Inflammatory macrophage treated with lipopolysaccharide for 4 hours (primary cell): ENCODE results near the gene CCNYL1.
"Not testable (repeated sequence)": the region's sequence is repeated elsewhere in the genome, so short reads cannot be mapped to it uniquely, and the experiment has no call there.

Source experiments
- DNase-seq: peaks from one replicate; pipeline ENCODE4 v3.0.0-alpha.2; 2020

CCNYL1 gene

GRCh38 chr2:207710814-207711740 lies at the start of gene CCNYL1:
TSS of gene CCNYL1 (plus strand) at chr2:207711640. CDS start at chr2:207711897, 257 bp downstream.
- DNase-seq = peak; percentile 100

GRCh38 chr2:207662203-207662602 lies 49.2 kb upstream of the CCNYL1 start:
- DNase-seq = peak; percentile 97

DNA sequence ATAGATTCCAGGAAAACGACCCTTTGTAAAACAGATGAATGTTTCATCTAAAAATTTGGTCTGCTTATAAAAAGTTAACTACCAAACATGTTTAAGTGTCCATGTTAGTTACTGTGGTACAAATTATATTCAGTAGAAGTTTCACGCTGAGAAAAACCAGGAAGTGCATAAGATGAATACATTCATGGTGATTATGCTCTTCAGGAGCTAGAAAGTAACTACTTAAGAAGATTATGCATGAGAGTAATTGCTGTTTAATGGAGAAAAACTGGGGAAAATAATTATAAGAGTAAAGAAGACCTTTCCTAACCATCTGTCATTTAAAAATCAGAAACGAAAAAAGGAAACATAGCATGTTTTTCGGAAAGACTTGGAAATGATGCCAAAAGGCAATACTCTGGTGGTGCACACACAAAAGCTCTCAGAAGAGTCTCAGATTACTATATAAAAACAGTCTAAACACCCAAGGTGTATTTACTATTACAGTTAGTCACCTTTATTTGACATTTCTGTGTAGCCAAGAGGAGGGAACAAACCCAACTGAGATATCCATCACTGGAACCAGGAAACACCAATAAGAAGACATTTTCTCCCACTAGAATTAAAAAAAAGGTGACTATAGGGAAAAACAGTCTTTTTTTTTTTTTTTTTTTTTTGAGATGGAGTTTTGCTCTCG lies 47.4 kb upstream of the CCNYL1 start:
- DNase-seq = peak; percentile 25

- no peak for DNase-seq
Measured at GRCh38 chr2:207670887-207671286, 40.6 kb upstream of the CCNYL1 start.

GRCh38 chr2:207673431-207673830 lies 38.0 kb upstream of the CCNYL1 start:
- DNase-seq = no peak

GRCh38 chr2:207674266-207674774 lies 37.1 kb upstream of the CCNYL1 start:
- DNase-seq = no peak

DNA sequence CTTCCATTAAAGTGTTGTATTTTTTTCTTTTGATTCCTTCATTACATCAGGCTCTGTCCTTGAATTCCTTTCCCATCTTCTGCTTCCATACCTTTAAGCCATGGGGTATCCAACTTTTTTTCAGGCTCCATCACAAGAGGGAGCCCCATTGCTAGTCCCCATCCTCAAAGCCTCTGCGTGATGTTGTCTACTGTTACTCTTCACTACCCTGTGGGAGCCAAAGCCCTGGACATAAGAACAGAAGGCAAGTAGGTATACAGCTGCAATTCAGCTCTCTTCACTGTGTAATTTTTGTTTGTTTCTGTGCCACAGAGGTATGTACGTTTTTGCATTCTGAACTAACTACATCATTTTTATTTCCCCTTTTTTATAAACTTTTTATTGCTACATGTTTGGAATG lies 36.6 kb upstream of the CCNYL1 start:
- DNase-seq = no peak

DNA sequence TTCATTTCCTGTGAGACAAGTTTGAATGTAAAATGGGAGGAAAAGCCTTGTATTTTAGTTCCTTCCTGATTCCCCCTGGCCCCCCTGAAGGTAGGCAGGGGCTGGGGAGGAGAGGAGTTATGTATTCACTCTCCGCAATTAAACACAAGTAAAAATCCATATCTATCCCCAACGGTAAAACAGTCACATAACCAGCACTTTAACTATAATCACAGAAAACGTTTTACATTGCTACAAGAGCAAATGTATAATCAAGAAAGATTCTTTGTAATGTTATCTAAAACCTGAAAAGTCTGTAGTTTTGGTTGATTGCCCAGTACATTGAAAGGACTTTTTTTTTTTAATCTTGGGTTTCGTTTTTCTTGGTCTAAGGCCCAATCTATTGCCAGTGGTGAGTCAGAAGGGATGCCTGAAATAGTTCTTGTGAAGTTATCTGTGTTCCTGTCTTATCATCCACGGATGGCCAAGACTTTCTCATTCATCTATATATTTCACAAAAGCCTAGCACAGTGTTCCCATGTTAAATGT lies 34.5 kb upstream of the CCNYL1 start:
- DNase-seq = peak; percentile 9

DNA sequence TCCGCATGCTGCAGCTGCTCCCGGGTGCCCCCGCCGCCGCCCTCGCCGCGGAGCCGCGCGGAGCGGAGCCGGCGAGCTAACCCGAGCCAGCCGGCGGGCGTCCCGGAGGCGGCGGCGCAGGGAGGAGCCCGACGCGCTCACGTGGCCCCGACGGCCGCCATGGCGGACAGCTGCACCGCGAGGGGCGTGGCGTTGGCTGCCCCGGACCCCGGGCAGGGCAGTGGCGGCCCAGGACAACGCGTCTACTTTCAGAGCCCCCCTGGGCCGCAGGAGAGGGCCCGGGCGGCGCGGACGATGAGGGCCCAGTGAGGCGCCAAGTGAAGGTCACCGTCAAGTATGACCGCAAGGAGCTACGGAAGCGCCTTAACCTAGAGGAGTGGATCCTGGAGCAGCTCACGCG lies 30.0 kb upstream of the CCNYL1 start:
- no peak for DNase-seq

DNA sequence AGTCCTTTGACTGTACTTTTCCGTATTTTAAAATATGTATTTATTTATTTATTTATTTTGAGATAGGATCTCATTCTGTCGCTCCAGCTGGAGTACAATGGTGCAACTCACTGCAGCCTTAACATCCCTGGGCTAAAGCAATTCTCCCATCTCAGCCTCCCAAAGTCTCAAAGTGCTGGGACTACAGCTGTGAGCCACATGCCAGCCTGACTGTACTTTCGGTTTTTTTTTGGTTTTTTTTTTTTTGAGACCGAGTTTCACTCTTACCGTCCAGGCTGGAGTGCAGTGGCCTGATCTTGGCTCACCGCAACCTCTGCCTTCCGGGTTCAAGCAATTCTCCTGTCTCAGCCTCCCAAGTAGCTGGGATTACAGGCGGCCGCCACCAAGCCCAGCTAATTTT lies 28.9 kb upstream of the CCNYL1 start:
- no peak for DNase-seq

GRCh38 chr2:207683438-207683837 lies 28.0 kb upstream of the CCNYL1 start:
- no peak for DNase-seq

DNA sequence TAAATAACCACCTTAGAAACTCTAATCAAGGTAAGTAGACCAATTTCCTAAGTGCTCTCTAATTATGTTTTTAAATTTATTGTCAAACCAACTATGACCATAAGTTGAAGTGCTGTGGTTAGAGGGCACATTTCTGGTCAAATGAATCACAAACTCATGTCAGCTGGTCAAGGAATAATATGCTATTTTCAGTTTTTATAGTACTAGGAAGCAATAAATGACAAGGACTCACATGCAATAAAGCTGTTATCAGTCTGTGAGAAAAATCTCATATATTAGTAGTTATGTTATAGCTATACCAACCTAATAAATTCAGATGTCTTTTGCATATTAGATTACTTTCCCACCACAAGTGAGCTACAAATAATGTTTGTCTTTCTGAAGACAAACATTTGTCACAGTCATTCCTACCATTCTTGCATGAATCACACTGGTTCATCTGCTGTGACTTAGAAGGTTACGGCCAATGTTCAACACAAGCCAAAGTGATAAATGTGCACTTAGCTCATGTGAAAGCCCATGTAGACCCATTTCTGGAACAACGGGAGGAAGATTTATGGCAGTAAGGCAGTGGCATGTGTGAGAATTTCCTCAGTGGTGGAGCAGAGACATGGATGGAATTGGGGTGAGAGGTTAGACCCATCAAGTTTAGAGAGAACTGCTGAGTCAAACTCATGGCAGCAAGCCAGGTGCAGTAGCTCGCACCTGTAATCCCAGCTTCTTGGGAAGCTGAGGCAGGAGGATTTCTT lies 27.4 kb upstream of the CCNYL1 start:
- DNase-seq = peak; percentile 49

DNA sequence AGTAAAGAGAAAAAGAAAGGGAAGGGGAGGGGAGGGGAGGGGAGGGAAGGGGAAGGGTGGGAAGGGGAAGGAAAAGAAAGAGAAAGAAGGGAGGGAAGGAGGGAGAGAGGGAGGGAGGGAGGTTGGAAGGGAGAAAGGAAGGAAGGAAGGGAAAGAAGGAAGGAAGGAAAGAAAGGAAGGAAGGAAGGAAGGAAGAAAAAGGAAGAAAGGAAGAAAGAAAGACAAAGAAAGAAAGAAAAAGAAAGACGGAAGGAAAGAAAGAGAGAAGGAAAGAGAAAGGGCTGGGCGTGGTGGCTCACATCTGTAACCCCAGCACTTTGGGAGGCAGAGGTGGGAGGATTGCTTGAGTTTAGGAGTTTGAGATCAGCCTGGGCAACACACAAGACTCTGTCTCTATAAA lies 24.6 kb upstream of the CCNYL1 start:
- DNase-seq = no peak

- DNase-seq = peak; percentile 50
Measured at GRCh38 chr2:207688597-207688996, 22.8 kb upstream of the CCNYL1 start.

DNA sequence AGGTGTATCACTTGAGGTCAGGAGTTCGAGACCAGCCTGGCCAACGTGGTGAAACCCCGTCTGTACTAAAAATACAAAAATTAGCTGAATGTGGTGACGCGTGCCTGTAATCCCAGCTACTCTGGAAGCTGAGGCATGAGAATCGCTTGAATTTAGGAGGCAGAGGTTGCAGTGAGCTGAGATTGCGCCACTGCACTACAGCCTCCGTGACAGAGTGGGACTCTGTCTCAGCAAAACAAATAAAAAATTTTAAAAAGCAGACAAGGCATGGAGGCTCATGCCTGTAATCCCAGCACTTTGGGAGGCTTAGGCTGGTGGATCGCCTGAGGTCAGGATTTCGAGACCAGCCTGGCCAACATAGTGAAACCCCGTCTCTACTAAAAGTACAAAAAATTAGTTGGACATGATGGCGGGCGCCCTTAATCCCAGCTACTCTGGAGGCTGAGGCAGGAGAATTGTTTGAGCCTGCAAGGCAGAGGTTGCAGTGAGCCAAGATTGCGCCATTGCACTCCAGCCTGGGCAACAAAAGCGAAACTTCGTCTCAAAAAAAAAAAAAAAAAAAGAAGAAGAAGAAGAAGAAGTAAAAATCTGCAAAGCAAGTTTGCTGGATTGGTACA lies 20.5 kb upstream of the CCNYL1 start:
- DNase-seq = peak; percentile 47

DNA sequence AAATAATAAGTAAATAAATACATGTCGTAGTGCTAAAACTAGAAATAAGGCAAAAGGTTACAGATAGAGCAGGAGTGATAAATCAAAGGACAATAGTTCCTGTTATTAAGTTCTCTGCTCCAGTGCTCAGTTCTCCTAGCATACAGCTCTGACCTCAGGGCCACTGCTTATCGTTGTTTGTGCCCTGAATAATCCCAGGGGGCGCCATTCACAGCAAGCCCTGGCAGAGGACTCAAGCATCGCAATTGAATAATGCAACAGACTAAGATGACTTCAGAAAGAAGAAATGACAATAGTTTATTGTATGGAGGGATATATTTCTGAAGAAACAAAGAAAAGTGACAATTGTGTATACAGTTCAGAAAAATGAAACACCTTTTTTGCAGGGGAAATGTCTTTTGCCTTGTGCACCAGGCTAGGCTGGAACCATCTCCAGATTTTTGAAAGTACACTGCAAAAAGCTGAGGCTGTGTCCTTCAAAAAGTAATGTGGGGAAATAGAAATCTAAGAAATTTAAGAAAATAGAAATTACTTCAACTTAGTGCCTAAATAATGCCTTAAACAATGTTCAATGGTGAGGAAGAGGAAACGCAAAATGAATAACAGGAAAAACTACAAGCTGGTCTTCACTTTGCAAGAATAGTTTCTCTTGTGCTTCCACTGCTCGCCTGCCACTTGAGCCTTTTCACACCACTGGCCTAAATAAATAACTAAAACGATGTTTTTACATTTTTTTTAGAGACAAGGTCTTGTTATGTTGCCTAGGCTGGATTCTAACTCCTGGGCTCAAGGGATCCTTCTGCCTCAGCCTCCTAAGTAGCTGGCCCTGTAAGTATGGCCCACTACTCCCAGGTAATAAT lies 19.0 kb upstream of the CCNYL1 start:
- DNase-seq = peak; percentile 77

DNA sequence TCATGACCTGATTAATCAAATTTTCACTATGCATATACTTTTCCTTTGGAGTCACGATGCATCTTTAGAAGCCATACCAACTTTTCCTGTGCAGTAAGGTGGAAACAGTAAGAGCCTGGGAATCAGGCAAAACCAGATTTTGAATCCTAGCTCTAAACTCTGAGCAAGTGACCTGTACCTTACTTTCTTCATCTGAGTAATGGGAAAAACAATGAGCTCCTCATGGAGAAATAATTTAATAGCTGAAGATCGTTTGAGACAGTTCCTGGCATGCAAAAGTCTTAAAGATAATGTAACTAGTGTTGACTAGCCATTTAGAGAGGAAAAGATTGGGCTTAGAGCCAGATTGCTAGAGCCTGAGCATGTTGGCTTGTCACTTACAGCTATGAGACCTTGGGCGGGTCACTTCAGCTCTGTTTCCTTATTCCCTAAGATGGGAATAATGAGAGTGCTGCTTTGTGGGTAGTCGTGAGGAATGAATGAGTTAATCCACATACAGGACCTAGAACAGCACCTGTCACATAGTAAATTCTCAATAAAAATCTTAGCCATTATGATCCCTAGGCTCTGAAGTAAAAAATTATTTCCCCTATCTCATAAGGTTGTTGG lies 17.7 kb upstream of the CCNYL1 start:
- DNase-seq = no peak

DNA sequence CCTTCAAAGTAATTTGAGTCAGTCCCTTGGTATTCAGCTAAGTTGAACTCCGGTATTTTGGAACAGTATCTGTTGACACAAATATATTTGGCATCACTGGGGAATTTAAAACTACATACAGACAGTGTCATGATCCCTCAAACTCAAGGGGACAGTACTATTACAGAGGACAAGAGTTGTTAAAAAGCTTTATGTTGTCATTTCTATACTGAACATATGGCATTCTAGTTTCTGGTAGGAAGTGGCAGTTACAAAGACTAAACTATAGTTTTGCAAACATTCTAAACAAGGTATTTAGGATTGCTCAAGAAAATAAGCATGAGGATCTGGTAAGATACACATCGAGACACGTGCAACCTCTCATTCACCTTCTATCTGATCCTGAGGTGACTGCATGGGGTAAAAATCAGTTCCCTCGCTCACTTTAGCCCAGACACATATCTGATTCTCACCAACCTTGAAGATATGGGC lies 16.6 kb upstream of the CCNYL1 start:
- DNase-seq = no peak

- no peak for DNase-seq
Measured at GRCh38 chr2:207695293-207695692, 16.1 kb upstream of the CCNYL1 start.

- not testable (repeated sequence) for DNase-seq
Measured at GRCh38 chr2:207696911-207697310, 14.5 kb upstream of the CCNYL1 start.

- DNase-seq = no peak
Measured at GRCh38 chr2:207697411-207697810, 14.0 kb upstream of the CCNYL1 start.
